ENCODE data around the gene XIAP. TPM values are rescaled to one million over a fixed set of nuclear protein-coding genes. Genes with fewer than 3 reads are reported as not detected.
"Not testable (repeated sequence)": the region's sequence is repeated elsewhere in the genome, so short reads cannot be mapped to it uniquely, and the experiment has no call there.

XIAP gene
- total RNA-seq, 4 donors from 2014 or later: 21.9 to 39.4 (median 33.3) TPM

DNA sequence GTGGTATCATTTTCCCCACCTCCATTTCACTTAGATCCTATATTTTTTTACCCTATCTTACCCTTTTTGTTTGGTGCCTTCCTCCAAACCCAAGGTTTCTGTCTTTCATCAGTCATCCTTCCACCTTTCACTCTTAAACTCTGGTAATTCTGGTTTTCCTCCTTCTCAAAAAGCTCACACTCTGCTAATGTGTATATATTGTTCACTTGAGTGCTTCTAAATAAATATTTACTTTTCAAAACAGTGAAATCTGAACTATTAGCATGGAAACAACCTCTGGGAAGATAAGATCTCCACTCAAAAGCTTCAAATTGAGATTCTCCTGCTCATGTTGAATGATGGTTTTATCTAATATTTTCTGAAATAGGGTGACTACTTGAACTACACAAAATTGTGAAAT is 21.5 kb downstream of the XIAP start:
- intact Hi-C loops (cut with DNase I; ENCODE audit: low total_unique reads): no loop called here
- no peak overlapping the region for H3K4me3 ChIP-seq (ENCODE audit: low read depth, poor library complexity, severe bottlenecking)
- no peak for TF ChIP-seq POLR2A (IDR thresholded peaks at IDR 0.05)
- TF ChIP-seq, protein P1, sequence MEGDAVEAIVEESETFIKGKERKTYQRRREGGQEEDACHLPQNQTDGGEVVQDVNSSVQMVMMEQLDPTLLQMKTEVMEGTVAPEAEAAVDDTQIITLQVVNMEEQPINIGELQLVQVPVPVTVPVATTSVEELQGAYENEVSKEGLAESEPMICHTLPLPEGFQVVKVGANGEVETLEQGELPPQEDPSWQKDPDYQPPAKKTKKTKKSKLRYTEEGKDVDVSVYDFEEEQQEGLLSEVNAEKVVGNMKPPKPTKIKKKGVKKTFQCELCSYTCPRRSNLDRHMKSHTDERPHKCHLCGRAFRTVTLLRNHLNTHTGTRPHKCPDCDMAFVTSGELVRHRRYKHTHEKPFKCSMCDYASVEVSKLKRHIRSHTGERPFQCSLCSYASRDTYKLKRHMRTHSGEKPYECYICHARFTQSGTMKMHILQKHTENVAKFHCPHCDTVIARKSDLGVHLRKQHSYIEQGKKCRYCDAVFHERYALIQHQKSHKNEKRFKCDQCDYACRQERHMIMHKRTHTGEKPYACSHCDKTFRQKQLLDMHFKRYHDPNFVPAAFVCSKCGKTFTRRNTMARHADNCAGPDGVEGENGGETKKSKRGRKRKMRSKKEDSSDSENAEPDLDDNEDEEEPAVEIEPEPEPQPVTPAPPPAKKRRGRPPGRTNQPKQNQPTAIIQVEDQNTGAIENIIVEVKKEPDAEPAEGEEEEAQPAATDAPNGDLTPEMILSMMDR (IDR thresholded peaks at IDR 0.05): no peak
- DNase-seq (ENCODE audit: low spot score in 2 of 2): no peak

GRCh38 chrX:123882391-123882790 is 22.5 kb downstream of the XIAP start:
- WGBS, 2 donors: 63 to 70% methylated on average over 3 of the region's 3 CpGs
- TF ChIP-seq POLR2A (IDR thresholded peaks at IDR 0.05): no peak
- TF ChIP-seq, protein P1 (IDR thresholded peaks at IDR 0.05): no peak
- no peak for DNase-seq (ENCODE audit: low spot score in 2 of 2)
- H3K4me3 ChIP-seq (ENCODE audit: low read depth, poor library complexity, severe bottlenecking): no peak overlapping the region
- intact Hi-C loops (cut with DNase I; ENCODE audit: low total_unique reads): no loop called here

GRCh38 chrX:123884809-123885408 is 25.1 kb downstream of the XIAP start:
- H3K4me3 ChIP-seq (ENCODE audit: low read depth, poor library complexity, severe bottlenecking): no peak overlapping the region
- peak in 1 of 2 donors; percentile 20 for DNase-seq (ENCODE audit: low spot score in 2 of 2)
- intact Hi-C loops (cut with DNase I; ENCODE audit: low total_unique reads): no loop called here
- TF ChIP-seq, protein P1 (IDR thresholded peaks at IDR 0.05): no peak
- TF ChIP-seq POLR2A (IDR thresholded peaks at IDR 0.05): no peak

- intact Hi-C loops (cut with DNase I; ENCODE audit: low total_unique reads): no loop called here
- no peak for TF ChIP-seq POLR2A (IDR thresholded peaks at IDR 0.05)
- TF ChIP-seq, protein P1 (IDR thresholded peaks at IDR 0.05): no peak
- no peak overlapping the region for H3K4me3 ChIP-seq (ENCODE audit: low read depth, poor library complexity, severe bottlenecking)
- 56 to 63% methylated on average over 3 of the region's 3 CpGs for WGBS, 2 donors
- no peak for DNase-seq (ENCODE audit: low spot score in 2 of 2)
Measured at GRCh38 chrX:123899701-123900100, 39.8 kb downstream of the XIAP start.

DNA sequence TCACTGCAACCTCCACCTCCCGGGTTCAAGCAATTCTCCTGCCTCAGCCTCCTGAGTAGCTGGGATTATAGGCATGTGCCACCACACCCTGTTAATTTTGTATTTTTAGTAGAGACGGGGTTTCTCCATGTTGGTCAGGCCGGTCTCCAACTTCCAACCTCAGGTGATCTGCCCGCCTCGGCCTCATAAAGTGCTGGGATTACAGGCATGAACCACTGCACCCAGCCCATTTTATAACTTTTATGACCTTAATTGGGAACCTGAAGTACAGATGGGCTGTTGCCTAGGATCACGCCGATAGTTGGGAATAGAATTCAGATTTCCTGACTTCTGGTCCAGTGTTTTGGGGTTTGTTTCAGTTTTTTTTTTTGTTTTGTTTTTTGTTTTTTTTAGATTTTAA is 43.4 kb downstream of the XIAP start:
- intact Hi-C loops (cut with DNase I; ENCODE audit: low total_unique reads); H3K4me3 ChIP-seq (ENCODE audit: low read depth, poor library complexity, severe bottlenecking); DNase-seq (ENCODE audit: low spot score in 2 of 2): not testable (repeated sequence)
- 95 to 96% methylated on average over 7 of the region's 7 CpGs for WGBS, 2 donors

- 50 to 51% methylated on average over 2 of the region's 2 CpGs for WGBS, 2 donors
- H3K4me3 ChIP-seq (ENCODE audit: low read depth, poor library complexity, severe bottlenecking): no peak overlapping the region
- intact Hi-C loops (cut with DNase I; ENCODE audit: low total_unique reads): no loop called here
- DNase-seq (ENCODE audit: low spot score in 2 of 2): no peak
- no peak for TF ChIP-seq POLR2A (IDR thresholded peaks at IDR 0.05)
- TF ChIP-seq, protein P1 (IDR thresholded peaks at IDR 0.05): no peak
Measured at GRCh38 chrX:123905332-123905731, 45.5 kb downstream of the XIAP start.
